ENCODE data around the gene SAA1. TPM values are rescaled to one million over a fixed set of nuclear protein-coding genes. Genes with fewer than 3 reads are reported as not detected.

The SAA1 gene
- total RNA-seq, result not detected
- polyA plus RNA-seq (ENCODE audit: insufficient read depth, low read depth, low replicate concordance), result 6.2 TPM
- long read RNA-seq, donor 1, result 0 reads
- long read RNA-seq, donor 2, result 0 reads

DNA sequence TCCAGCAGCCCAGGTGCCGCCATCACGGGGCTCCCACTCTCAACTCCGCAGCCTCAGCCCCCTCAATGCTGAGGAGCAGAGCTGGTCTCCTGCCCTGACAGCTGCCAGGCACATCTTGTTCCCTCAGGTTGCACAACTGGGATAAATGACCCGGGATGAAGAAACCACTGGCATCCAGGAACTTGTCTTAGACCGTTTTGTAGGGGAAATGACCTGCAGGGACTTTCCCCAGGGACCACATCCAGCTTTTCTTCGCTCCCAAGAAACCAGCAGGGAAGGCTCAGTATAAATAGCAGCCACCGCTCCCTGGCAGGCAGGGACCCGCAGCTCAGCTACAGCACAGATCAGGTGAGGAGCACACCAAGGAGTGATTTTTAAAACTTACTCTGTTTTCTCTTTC lies at the start of gene SAA1:
Gene SAA1, plus strand, starts transcription at position 316 of the 400 bp plus-strand sequence. CDS start 624 bp downstream, outside the sequence.
- Histone ChIP-seq H3K27me3 (no peaks in the 10 kb centered on the region), H3K4me3 (no peak within 1 kb of the TSS), H3K4me1 (no peaks in the 10 kb centered on the region), H3K27ac (no peak within 1 kb of the TSS), H3K9me3 (no peaks in the 10 kb centered on the region), H3K36me3 (ENCODE audit: low read depth, missing control alignments) (no peaks in the 10 kb centered on the region)
- intact Hi-C loops (cut with DNase I; ENCODE audit: low total_unique reads), result no loop called here
- no peak for TF ChIP-seq POLR2A (IDR thresholded peaks at IDR 0.05)
- TF ChIP-seq, protein P1, sequence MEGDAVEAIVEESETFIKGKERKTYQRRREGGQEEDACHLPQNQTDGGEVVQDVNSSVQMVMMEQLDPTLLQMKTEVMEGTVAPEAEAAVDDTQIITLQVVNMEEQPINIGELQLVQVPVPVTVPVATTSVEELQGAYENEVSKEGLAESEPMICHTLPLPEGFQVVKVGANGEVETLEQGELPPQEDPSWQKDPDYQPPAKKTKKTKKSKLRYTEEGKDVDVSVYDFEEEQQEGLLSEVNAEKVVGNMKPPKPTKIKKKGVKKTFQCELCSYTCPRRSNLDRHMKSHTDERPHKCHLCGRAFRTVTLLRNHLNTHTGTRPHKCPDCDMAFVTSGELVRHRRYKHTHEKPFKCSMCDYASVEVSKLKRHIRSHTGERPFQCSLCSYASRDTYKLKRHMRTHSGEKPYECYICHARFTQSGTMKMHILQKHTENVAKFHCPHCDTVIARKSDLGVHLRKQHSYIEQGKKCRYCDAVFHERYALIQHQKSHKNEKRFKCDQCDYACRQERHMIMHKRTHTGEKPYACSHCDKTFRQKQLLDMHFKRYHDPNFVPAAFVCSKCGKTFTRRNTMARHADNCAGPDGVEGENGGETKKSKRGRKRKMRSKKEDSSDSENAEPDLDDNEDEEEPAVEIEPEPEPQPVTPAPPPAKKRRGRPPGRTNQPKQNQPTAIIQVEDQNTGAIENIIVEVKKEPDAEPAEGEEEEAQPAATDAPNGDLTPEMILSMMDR (IDR thresholded peaks at IDR 0.05), result no peak
- 67 to 84% methylated on average over 5 to 7 of the region's 8 CpGs for WGBS, 2 donors
- no peak for DNase-seq

DNA sequence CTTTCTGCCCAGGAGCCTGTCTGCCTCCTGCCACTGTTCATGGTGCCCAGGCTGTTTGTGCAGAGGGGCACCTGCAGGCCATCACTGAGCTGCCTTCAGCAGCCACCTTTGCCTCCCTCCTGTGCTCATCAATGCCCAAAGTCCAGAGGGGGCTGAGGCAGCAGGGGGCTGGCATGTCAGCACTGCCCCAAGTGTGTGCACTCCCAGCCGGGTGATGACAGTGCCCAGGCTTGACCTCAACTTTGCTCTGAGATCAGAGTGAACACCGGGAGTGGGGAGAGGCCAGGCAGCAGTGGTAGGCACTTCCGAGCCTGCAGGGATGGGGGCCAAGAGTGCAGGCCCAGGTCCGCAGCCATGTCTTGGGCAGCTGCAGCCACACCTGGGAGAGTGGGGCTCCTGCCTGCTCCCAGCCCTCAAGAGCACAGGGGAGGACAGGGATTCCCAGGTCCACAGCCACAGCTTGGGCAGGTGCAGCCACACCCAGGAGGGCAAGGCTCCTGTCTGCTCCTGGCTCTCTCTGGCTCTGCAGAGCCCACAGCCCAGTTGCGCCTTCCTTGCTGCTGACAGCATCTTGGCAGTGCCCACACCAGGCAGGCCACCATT lies 44.7 kb upstream of the SAA1 start:
- Histone ChIP-seq H3K9me3 (no peaks in the 10 kb centered on the region), H3K27ac (no peak overlapping the region), H3K4me1 (no peaks in the 10 kb centered on the region), H3K4me3 (no peak overlapping the region), H3K36me3 (ENCODE audit: low read depth, missing control alignments) (no peaks in the 10 kb centered on the region), H3K27me3 (no peaks in the 10 kb centered on the region)
- DNase-seq, result no peak
- intact Hi-C loops (cut with DNase I; ENCODE audit: low total_unique reads), result no loop called here
- 93 to 100% methylated on average over 3 of the region's 5 CpGs for WGBS, 2 donors
- TF ChIP-seq, protein P1 (IDR thresholded peaks at IDR 0.05), result no peak

DNA sequence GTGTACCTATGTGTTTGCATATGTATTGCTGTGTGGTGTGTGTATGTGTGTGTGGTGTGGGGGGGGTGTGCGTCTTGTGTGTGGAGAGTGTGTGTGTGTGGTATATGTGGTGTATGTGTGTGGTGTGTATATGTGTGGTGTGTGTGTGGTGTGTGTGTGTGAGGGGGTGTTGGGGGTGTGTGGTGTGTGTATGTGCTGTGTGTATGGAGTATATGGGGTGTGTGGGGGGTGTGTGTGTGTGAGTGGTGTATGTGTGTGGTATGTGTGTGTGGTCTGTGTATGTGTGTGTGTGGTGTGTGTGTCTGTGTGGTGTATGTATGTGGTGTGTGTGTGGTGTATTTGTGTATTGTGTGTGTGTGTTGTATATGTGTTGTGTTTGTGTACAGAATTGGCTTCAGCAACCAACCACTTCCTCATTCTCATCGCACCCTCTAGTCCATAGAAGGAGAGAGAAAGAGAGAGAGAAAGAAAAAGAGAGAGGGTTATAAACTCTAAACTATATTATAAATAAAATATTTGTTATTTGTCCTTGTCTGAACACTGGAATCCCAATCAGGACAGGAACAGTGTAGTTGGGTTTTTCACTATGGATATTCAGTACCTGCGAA lies 43.1 kb upstream of the SAA1 start:
- TF ChIP-seq POLR2A (IDR thresholded peaks at IDR 0.05), result no peak
- TF ChIP-seq, protein P1 (IDR thresholded peaks at IDR 0.05), result no peak
- Histone ChIP-seq H3K4me1 (no peaks in the 10 kb centered on the region), H3K36me3 (ENCODE audit: low read depth, missing control alignments) (no peaks in the 10 kb centered on the region), H3K9me3 (no peaks in the 10 kb centered on the region), H3K27me3 (no peaks in the 10 kb centered on the region), H3K27ac (no peak overlapping the region), H3K4me3 (no peak overlapping the region)
- WGBS, 2 donors, result 89 to 90% methylated on average over 3 of the region's 3 CpGs
- intact Hi-C loops (cut with DNase I; ENCODE audit: low total_unique reads), result no loop called here
- DNase-seq, result no peak

- Histone ChIP-seq H3K27ac (no peak overlapping the region), H3K27me3 (no peaks in the 10 kb centered on the region), H3K4me3 (no peak overlapping the region), H3K9me3 (no peaks in the 10 kb centered on the region), H3K36me3 (ENCODE audit: low read depth, missing control alignments) (no peaks in the 10 kb centered on the region), H3K4me1 (no peaks in the 10 kb centered on the region)
- DNase-seq, result no peak
- intact Hi-C loops (cut with DNase I; ENCODE audit: low total_unique reads), result no loop called here
- WGBS, 2 donors, result 47 to 68% methylated on average over 3 of the region's 3 CpGs
- TF ChIP-seq, protein P1 (IDR thresholded peaks at IDR 0.05), result no peak
- no peak for TF ChIP-seq POLR2A (IDR thresholded peaks at IDR 0.05)
Measured at GRCh38 chr11:18223591-18224387, 42.3 kb upstream of the SAA1 start.
